HG03571 (cell line): ENCODE data around the gene PUM1.
"Not testable (repeated sequence)": the region's sequence is repeated elsewhere in the genome, so short reads cannot be mapped to it uniquely, and the experiment has no call there.

Experiments used
- ATAC-seq: cut with Tn5 transposase; IDR thresholded peaks from one replicate; pipeline ENCODE4 v1.9.1; 2021; ENCODE audit not compliant: unreplicated experiment

Gene PUM1

DNA sequence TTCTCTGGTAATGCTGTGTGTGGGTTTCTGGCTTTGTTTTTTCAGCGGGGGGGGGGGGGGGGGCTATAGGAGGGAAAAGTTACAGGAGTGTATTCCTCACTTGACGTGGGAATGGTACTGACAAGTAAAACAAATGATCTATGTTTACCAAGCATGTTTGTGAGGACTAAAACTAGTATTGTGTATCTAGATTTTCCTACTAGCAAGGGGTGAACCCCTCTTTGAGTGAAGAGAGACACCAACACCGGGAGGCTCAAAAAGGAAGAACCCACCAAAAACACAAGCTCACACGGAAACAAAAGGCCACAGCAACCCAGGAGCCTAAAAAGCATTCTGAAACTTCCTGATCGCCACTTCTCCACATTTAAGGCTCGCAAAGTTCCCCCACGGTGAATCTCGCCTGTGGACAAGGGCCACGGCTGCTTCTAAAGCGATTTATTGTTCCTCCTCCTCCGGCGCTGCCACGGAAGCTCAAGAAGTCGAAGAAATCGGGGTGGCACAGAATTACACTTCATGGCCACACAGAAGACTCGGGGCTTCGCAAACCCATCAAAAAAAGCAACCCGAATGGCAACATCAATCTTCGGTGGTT is 703 bp downstream of the PUM1 start:
- ATAC-seq, result no peak

DNA sequence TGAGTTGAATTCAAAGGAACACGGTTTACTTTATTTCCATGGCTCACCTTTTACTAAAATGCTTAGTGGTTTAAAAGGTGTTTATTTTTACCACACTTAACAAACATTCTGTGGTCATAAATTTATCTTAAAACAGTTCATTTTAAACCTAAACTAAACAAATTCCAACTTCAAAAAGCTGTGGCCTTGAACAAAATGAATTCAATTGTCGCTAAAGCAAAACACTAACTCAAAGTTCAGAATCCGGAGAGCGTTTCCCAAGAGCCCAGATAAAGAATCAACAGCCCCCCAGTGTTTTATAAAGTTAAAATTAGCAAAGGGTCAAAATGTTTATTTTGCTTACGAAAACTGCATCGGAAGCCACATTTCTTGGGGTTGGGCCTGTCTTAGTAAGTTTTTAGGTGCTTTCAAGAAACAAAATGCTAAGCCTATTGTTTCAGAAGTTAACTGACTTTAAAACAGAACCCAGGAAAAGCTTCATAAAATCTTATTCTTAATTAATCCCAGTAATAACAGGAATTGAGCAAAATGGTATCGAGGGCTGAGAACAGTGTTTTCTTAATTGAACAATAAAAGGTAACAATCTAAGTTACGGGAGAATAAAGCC is 1.3 kb downstream of the PUM1 start:
- no peak for ATAC-seq

DNA sequence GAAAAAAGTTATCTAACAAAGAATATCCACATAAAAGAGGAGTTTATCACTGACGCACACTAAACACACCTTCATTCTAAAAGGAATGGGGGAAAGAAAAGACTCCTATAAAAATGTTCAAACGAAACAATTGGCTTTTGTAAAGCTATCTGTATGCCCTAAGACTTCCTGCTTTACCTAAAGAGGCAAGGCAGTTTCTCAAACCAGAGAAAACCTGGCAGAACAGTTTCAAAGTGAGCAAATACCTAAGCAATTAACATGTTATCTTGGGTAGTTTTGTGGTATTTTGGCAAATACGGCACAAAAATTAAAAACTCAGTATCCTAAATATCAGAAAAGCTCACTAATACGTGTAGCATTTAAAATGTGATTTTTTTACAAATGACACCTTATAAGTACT is 1.9 kb downstream of the PUM1 start:
- no peak for ATAC-seq

DNA sequence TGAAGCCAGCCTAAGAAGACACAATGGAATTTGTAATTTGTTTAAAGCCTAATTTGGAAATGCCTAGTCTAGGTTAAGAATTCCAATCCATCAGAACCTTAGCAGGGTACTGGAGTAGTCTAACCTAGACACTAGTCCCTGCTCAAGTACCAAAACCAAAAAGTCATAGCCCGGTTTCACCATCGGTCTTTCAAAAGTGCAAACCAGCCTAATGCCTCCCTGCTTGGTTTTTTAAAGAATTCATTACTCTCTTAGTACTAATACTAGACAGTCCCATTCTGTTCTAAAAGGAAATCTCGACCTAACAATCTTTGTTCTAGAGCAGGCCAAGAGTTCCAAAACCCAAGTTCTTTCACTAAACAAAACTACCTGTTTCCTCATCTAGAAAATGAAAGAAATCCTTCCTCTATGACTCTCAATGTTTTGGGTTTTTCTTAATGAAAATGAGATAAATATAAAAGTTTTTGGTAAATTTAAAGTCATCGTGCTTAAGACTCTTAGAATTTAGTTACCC is 2.6 kb downstream of the PUM1 start:
- ATAC-seq, result no peak

DNA sequence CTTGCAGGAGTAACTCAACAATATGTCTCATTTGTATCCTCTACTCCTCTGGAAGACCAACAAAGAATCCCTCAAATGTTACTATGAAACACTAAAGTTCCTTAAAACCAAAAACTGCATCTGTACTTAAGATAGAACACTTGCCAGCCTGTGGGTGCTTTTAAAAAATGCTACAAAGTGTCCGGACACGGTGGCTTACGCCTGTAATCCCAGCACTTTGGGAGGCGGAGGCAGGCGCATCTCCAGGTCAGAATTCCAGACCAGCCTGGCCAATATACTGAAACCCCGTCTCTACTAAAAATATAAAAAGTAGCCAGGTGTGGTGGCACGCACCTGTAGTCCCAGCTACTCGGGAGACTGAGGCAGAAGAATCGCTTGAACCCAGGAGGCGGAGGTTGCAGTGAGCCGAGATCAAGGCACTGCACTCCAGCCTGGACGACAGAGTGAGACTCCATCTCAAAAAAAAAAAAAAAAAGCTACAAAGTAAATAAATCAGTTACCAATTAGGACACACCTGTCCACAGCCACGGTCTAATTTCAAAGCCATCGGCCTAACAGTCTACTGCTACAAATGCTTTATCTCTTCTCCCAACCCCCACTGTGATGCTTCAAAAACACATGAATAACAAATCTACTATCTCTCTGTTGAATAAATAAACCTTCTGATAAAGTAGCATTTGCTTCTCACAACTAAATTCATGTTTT is 3.2 kb downstream of the PUM1 start:
- ATAC-seq, result not testable (repeated sequence)

DNA sequence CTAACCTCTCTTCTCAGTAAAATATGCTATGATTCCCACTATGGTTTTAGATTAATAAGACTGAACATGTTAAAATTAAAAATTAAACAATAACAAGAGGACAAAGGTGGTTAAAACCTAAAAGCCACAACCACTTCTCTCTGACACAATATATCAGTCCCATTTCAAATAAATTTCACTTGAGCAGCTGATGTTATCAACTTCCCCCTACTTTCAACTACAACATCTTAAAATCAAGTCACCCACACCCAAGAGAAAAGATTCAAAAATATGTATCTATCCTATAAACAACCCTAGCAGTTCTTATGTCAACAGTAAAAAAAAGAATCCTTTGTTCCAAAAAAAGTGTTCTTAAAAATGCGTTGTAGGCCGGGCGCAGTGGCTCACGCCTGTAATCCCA is 7.5 kb downstream of the PUM1 start:
- ATAC-seq, result no peak

DNA sequence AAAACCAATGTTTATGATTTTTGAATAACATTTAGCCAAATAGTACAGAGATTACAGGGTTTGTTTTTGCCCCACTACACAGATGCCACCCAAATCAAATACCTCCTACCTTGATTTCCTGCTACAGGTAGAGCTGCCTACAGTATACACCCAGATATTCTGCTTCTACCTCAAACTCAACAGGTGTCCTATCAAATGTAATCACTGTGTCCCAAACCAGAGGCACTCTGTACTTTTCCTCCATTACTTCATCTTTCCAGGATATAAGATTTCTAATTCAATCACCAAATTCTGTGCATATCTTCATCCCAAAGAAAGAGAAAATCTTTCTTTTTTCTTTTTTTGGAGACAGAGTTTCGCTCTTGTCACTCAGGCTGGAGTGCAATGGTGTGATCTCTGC is 9.6 kb downstream of the PUM1 start:
- ATAC-seq, result no peak

DNA sequence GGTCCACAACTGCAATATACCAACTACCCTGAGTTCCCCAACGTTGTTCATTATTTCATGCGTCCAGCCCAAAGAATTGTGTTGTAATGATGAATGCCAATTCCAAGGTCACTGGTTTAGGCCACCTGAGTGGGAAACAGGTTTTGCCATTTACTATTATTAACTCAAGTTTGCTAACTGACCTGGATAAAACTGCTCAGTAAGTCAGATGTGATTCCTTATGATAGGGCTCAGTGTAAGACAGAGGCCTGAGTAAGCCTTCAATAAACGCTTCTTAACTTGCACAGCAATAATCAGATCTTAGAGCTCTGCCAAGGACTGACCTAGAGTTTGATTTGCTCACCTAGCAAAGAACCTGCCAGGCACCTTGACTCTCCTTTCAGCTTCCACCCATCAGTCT is 10.0 kb downstream of the PUM1 start:
- no peak for ATAC-seq

DNA sequence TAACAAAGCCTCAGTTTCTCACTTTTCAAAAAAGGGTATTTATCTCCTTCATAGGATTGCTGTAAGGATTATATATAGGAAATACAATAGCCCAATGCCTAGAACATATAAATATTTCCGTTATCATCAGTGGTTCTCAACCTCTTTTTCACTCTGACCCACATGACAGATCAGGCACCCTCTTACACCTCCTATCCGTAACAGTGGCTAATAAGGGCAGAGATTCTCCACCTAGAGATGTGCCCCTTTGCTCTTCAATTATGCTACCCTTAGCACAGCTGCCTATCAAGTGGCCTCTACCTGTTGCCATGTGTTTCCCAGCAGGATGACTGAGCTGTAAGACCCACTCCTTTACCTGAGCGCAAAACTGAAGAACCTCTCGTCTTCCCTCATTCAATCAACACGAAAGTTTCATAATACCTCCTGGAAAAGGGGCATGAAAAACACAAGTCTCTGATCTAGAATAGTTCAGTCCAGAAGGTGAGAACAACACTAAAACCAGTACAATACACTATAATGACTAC is 10.5 kb downstream of the PUM1 start:
- ATAC-seq, result no peak

DNA sequence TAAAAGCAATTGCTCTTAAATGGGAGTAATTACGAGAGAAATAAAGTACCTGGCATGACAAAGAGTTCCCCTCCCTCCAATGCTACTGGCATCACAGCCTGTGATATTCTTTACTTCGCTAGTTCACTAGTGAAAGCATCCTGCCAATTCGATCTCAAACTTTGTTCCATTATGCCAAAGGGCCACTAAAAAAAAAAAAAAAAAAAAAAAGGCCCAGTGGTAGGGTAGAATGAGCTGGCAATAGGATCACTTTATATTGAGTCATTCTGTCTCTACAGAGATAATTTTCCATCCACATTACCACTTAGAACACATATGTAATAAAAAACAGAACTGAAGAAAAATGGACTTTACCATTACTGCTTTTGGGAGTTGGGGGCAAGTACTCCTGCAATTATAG is 11.2 kb downstream of the PUM1 start:
- ATAC-seq, result no peak

DNA sequence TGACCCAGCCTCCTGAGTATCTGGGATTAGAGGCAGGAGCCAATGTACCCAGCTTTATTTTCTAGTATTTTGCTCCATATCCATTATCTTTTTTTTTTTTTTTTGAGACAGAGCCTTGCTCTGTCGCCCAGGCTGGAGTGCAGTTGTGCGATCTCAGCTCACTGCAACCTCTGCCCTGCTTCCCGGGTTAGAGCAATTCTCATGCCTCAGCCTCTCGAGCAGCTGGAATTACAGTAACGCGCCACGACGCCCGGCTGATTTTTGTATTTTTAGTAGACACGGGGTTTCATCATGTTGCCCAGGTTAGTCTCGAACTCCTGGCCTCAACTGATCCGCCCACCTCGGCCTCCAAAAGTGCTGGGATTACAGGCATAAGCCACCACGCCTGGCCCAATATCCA is 12.9 kb downstream of the PUM1 start:
- not testable (repeated sequence) for ATAC-seq

DNA sequence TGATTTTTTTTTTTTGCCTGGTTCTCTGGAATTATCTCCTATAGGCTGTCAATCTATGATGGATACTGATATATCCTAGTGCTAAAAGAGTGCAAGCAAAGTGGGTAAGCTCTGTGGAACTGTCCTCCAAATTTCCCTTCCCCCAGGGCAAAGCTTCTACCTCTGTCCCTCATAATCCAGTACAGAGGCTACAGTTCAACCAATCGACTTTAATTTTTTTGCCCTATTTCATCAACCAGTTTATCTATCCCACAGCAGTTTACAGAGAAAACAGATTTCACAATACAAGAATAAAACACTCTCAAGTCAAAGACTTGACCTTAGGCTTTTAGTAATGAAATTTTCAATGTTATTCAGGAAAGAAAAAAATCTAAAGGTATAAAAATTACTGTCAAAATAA is 13.9 kb downstream of the PUM1 start:
- ATAC-seq, result no peak

DNA sequence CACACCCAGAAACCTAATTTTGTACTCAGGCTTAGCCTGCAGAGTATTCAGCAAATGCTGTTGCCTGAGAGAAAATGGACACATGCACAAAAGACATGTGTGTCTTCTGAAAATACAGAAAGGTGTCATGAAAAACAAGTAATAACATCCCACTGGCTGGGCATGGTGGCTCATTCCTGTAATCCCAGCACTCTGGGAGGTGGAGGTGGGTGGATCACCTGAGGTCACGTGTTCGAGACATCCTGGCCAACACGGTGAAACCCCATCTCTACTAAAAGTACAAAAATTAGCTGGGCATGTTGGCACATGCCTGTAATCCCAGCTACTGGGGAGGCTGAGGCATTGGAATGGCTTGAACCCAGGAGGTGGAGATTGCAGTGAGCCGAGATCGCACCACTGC is 18.0 kb downstream of the PUM1 start:
- ATAC-seq, result not testable (repeated sequence)

DNA sequence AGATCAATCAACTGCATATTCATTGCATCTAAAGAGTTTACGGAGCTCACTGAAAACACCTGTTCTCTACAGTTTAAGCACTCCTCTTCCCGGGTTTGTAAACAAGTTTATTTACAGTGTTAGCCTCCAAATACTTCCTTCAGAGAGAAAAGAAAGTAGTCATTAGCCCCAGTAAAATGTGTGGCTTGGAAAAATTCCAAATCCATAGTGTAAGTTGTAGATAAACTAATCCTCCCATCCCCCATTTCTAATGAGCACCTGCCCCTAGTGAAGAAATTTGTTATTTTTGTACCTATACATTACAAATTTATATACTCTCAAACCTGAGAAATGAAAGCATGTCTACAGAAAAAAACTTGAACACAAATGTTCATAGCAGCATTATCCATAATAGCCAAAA is 21.9 kb downstream of the PUM1 start:
- ATAC-seq, result no peak

DNA sequence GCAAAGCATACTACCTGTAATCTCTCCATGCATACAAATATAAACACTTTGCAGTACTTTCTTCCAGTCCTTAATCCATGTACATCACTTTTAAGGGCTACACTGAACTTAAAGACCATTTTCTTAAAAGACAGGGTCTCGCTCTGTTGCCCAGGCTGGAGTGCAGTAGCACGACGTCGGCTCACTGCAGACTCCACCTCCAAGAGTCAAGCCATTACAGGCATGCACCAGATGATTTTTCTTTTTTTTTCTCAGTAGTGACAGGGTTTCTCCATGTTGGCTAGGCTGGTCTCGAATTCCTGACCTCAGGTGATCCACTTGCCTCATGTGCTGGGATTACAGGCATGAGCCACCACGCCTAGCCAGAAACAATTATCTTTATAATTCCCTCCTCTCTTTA is 22.9 kb downstream of the PUM1 start:
- no peak for ATAC-seq

DNA sequence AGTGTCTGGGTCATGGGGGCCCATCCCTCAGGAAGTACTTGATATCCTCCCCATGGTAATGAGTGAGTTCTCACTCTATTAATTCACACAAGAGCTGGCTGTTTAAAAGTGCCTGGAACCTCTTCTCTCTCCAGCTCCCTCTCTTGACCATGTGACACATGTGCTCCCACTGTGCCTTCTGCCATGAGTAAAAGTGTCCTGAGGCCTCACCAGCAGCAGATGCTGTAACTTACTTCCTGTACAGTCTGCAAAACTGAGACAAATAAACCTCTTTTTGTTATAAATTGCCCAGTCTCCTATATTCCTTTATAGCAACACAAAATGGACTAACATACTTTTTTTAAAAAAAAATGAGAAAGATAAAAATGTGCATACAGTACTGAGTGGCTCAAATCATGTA is 24.0 kb downstream of the PUM1 start:
- no peak for ATAC-seq

DNA sequence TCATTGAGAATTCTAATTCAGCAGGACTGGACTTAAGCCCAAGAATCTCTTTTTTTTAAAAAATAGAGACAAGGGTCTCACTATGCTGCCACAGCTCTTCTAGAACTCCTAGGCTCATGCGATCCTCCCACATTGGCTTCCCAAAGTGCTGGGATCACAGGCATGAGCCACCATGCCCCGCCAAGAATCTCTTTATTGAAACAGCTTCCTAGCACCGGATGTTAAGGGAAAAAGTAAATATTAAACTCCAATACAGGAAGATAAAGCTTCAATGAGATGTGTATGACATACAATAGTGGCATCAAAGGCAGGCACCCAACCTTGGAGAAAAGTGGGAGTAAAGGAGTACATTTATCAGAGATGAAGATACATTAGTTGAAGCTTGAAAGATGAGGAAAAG is 25.5 kb downstream of the PUM1 start:
- no peak for ATAC-seq

DNA sequence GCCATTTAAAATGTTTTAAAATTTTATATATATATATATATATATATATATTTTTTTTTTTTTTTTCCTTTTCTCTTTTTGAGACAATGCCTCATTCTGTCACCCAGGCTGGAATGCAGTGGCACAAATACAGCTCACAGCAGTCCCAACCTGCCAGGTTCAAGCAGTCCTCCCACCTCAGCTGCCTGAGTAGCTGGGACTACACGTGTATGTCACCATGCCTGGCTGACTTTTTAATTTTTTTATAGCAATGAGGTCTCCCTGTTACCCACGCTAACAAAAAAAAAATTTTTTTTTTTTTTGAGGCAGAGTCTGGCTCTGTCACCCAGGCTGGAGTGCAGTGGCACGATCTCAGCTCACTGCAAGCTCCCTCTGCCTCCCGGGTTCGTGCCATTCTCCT is 26.6 kb downstream of the PUM1 start:
- ATAC-seq, result not testable (repeated sequence)

DNA sequence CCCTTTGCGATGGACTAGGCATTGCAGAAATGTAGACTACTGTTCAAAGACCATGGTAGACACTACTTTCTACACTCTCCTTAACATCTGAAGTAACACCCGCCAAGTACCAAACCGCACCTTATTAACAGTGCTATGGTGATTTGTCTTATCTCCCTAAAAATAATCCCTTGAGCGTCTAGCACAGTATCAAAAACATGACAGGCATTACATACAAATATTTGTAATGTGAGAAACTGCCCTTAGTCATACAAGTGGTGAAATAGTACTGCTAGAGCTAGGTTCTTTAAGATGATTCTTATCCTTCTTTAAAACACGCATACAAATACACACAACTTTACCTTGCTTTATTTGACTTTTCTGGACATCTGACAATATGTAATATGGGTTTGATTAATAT is 27.2 kb downstream of the PUM1 start:
- no peak for ATAC-seq

DNA sequence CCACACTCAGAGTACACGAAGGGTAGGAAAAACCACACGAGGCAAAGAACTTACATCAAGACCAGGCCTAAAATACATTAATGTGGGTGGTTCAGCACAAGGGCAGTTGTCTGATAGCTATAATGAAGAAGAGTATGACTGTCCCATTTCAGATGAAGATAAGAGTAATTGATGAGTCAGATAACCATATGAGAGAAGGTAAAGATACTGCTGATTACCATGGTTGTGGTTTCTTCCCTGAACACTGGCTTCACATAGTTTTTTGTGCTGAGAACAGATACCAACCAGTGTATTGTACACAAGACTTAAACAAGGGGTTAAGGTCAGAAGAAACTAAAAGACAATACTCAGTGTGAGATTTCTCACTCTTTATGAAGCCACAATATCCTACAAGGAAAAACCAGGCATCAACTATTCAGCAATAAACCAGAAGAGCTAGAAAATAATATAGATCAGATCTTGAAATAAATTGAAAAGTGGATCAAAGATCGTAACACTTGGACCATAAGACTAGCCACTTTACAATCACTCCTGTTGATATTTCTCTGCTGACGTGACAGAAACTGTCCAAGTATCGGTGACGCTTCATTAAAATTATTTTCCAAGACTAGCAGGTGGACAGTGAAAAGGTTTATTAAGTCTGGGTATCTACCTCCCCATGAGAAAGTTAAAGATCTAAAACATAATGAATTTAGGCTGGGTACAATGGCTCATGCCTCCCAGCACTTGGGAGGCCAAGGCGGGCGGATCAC is 28.6 kb downstream of the PUM1 start:
- no peak for ATAC-seq

DNA sequence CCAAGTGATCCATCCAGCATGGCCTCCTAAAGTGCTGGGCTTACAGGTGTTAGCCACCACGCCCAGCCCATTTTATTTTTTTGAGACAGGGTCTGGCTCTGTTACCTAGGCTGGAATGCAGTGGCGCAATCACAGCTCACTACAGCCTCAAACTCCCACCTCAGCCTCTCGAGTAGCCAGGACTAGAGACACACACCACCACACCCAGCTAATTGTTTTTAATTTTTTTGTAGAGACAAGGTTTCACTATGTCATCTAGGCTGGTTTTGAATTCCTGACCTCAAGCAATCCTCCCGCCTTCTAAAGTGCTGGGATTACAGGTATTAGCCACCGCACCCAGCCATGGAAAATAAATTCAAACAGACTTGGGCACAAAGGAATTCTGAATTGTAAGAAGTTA is 31.9 kb downstream of the PUM1 start:
- ATAC-seq, result no peak

DNA sequence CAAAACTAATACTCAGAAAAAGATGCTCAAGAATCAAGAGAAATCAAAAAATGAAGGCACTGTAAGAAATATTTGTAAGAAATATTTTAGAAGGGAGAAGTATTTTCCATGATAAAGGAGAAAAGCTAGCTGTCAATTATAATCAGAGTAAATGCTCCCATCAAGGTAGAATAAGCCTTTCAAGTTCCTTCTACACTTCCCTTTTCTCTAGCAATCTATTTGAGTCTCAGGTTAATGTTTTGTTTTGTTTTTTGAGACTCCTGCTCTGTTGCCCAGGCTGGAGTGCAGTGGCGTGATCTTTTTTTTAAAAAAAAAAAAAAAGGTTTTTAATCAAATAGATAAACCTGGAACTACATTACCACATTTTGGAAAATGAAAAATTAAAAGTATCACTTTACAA is 33.3 kb downstream of the PUM1 start:
- no peak for ATAC-seq
